GM18526 (cell line): ENCODE results near the gene DDIT4L.

Source experiments
- POLR2A ChIP-seq: IDR thresholded peaks from 3 replicates; pipeline ENCODE4 v1.6.1; 2011; ENCODE audit not compliant: insufficient read length; ENCODE audit errors: extremely low read depth

The DDIT4L gene, protein sequence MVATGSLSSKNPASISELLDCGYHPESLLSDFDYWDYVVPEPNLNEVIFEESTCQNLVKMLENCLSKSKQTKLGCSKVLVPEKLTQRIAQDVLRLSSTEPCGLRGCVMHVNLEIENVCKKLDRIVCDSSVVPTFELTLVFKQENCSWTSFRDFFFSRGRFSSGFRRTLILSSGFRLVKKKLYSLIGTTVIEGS

DNA sequence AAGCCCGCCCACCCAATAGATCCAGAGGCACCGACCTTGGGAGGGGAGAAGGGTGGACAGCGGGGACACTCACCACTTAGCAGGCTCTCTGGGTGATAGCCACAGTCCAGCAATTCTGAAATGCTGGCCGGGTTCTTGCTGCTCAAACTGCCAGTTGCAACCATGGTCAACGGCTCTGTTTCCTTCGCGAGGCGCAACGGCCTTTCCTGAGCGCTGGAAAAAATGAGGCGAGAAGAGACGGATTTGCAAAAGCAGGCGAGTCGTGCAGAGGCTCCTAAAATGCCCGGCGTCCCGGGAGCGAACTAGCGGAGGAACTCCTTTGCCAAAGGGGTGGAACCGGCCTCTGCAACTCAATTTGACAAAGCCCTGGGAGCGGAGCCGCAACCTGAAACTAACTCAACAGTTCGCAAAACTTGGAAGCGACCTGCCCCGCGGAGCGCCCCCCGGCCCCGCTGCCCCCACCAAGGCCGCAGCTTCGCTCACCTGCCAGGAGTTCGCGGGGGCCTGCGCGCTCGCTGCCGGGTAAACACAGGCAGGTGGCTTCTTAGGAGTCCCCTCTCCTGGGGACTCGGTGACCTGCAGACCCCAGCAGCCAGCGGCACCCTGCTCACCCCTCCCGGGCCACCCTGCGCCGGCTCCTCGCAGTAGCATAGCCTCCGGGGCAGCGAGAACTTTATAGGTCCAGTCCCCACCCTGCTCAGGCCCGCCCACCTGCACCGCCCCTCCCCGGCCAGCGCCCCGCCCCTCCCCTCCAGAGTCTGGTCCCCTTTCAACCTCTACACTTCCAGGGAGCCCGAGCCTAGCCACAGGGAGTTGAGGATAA lies at the start of gene DDIT4L:
TSS of gene DDIT4L (minus strand) at position 649 of the 823 bp plus-strand sequence. CDS start at position 164, 485 bp downstream.
- no peak for TF ChIP-seq POLR2A

DNA sequence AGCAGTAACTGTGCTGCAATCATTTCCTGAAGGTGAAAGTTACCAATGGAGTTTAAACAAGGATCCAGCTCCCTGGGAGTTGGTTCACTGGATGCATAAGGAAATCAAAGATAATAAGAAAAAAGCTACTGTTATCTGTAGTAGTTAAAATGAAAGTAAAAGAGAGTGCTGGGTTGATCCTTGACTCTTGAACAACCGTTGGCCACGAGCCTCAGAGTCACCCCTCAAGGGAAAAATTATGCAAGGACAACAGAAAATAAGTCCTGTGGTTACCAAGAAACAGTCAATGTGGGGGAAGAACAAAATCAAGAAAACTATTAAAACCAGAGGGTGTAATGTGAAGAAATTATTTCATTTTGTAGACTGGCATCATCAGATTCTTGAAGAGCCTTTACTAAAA lies 49.7 kb upstream of the DDIT4L start:
- no peak for TF ChIP-seq POLR2A

DNA sequence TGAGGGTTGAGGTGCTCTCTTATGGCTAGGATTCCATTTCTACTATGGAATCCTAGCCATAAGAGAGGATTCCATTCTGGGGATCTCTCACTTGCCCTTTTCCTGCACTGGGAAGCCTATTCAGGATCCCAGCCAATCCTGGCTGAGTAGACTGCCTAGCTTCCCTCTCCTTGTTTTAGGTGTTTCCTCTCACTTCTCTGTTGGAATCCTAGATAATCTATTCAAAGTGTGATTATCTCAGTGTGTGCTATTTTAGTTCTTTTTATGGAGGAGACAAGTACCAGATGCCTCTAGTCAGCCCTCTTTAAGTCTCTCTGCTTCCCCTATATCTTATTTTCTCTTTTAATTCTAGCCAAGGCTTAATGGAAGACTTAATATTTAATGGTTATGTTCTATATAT lies 34.5 kb upstream of the DDIT4L start:
- no peak for TF ChIP-seq POLR2A

DNA sequence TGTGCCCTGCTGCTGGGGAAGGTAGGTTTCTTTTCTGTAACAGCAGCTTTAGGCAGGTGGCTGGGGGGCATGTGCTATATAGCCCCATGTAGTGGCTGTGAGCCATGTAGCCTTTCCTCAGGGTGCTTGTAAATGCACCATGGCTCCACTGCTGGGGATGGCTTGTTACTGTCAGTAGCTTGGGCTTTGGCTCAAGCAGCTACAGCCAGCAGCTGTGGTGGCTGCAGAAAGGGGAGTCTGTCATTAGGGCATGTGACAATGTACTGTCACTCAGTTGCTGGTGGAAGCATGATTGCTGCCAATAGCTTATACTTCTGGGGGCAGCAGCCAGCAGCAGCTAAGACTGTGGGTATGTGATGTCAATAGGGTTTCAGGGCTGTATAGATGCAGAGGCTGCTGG lies 33.9 kb upstream of the DDIT4L start:
- TF ChIP-seq POLR2A, result no peak

DNA sequence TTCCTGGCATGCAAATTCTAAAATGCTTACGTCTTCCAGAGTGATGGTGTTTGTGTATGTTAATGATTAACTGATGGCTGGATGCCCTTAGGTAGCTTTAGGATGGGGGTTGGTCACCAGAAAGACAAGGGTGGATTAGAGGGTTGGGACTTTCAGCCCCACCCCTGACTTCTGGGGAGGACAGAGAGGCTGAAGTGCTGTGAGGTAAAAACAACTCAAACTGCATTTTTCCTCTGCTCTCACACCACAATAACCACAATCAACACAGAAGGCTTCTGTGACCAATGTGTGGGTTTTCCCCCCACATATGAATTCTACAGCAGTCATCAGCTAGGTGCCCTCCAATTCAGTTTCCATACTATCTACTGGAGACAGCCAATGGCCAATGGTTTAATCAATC lies 18.7 kb upstream of the DDIT4L start:
- TF ChIP-seq POLR2A, result no peak

DNA sequence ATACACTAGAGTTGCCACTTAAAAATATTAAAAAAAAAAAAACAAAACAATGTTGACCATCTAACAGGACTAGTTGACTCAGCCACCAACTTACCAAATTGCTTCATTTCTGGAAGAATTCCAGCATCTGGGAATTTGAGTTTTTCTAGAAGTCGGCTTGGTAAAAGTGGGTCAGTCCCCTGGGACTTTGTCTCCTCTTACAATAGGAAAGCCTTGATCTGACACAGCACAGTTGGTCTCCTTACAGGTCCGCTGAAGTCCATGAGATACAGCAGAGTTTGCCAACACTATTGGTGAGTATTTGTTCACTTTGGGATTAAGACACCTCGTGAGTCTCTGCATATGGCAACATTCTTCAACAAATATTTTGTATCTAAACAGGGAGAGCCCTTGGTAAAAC lies 18.2 kb upstream of the DDIT4L start:
- TF ChIP-seq POLR2A, result no peak

DNA sequence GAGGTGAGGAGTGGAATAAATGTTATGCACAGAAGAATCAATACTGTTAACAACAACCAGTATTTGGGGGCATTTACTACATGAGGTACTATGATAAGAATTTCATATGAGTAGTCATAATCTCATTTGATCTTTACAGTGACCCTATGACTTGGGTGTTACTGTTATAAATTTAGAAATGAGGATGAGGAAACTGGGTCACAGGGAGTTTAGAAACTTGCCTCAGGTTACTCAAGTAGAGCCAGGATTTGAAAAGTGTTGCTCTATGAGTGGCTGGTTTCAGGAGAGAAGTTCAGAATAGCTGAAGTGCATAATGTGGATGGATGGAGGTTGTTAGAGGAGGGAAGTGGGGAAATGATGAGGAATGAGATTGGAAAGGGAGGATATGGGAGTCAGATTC lies 16.6 kb upstream of the DDIT4L start:
- TF ChIP-seq POLR2A, result no peak

DNA sequence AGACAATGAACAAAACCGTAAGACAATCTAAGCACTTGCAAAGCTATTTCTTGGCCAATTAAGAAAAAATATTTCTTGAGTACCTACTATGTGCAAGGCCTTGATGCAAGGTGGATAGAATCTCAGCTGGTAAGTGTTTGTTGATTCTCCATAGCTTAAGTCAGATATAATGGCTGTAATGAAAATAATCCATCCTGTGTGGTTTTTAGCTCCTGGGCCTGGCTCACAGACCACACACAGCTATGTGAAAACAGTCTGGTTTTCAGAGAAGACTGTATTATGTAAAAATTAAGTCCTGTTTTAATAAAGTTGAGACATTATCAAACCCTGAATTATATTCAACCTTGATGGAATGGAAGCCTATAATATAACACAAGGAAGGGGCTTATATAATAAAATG lies 7.8 kb upstream of the DDIT4L start:
- no peak for TF ChIP-seq POLR2A

DNA sequence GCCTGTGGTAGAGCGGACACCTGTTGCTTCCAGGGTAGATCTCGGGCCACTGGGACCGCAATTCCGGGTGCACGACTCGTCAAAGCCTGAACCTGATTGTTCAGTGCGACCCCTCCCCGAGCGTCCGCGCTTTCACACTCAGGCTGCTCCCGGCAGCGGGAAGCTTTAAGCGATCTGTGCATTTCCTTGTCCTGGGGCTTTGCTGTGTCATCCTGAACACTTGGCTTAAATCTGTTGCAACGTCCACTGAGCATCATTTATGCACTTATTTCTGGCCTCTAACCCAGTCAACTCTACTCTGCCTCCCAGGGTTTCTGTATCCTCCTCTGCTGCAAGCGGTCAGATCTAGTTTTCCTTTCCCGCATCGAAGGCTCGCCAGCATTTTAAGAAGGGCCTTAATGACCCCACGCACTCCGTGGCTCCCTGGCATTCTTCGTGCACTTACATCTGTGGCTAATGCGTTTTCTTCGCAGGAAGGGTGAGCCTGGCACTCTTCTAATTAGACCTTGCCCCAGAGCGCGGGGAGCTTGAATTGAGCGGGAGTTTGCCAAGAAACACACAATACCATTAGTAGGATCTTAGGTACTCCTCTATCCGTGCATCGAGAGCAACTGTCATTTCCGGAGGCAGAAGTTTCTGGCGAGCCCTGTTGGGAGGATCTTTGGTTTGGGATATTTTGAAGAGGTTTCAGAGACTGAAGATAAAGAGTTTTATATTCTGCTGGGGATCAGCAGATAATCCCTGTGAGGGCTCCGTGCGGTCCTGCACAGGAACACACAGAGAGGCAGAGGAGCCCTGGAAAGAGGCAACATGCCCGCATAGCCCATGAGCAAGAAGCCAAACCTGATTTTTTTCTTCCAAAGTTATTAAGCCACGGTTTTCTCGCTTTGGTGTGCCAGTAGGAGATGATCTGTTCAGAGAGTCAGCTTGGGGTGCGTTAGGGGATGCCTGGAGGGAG lies 654 bp upstream of the DDIT4L start:
- TF ChIP-seq POLR2A, result no peak

DNA sequence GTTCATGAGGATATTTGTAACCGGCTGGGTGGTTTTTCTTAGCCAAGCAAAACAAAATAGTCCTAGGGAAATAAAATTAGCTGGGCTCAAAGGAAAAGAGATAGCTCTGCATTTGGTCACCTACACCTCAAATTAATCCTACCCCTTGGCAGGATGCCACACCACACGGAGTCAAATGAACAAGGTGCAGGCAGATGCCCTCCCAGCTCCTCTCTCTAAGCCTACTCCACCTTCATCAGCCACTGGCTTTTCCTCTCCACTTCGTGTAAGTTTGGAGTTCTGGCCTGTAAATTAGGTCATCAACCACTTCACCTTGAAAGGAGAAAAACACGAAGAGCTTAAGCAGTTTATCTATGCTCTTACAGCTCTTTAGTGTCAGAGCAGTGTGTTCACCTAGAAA lies 1.4 kb downstream of the DDIT4L start:
- TF ChIP-seq POLR2A, result no peak

DNA sequence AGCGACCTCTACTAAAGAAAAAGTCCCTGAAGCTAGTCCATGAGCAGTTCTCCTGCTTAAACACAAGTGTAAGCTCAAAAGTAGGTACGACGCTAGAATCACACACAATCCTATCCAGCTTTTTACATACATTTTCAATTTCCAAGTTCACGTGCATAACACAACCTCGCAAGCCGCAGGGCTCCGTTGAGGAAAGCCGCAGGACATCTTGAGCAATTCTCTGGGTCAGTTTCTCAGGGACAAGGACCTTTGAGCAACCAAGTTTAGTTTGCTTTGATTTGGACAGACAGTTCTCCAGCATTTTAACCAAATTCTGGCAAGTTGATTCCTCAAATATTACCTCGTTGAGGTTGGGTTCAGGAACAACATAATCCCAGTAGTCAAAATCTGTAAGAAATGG lies 2.5 kb downstream of the DDIT4L start:
- no peak for TF ChIP-seq POLR2A

DNA sequence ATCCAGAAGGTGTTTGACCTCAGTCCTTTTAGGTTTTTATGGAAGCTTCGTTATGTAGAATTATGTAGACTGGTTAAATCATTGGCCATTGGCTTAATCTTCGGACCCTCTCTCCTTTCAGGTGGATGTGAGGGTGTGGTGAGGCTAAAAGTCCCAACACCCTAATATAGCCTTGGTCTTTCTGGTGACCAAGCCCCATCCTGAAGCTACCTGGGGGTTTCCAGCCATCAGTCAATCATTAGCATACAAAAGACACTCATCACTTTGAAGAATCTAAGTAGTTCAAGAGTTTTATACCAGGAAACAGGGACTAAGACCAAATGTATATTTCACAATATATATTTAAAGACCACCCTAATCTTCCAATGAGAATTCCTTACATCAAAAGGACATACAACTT lies 5.5 kb downstream of the DDIT4L start:
- no peak for TF ChIP-seq POLR2A

DNA sequence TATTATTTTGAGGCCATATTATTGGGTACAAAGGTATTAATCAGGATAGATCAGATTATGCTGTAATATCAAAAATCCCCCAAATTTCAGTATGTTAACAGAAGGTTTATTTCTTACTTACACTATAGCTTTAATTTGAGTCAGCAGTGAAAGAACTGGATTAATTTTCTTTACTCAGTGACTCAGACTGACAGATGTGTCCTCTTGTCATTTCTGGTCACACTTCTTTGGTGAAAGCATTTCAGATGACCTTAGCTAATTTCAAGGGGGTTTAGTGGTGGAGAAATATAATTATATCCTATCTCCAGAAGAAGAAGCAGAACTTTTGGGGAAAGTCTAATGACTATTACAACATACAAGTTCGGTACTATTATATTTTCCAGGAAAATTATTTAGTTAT lies 12.4 kb downstream of the DDIT4L start:
- no peak for TF ChIP-seq POLR2A

DNA sequence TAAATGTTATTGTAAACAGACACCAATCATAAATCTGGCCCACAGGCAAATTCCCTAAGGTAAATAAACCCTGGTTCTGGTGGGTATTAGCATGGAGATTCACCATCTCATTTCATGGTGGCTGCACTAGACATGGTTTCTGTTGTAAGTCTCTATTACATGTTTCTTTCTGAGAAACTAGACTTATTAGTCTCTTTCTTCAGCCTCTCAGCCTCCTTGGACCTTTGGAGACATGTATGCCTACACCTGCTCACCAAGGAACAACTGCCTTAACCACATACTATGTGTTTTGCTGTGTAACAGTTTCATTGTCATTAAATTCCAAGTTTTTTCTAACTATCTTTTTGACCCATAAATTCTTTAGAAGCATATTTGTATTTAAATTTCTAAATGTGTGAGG lies 13.1 kb downstream of the DDIT4L start:
- TF ChIP-seq POLR2A, result no peak

DNA sequence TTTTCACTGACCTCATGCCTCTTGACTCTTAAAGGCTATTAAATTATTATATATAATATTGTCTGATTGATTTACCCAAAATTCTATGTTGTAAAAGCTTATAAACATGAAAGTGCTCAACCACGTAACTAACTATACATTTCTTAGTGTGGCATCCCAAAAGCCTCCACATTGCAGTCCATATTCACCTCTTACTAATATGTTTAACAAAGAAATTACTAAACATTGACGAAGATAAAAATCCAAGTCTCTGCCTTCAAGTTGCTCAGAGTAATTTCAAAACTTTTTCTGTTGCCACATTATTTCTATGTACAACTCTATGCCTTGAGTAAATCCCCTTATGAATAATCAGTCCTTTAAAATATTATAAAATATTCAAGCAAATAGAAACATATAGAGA lies 14.4 kb downstream of the DDIT4L start:
- TF ChIP-seq POLR2A, result no peak

DNA sequence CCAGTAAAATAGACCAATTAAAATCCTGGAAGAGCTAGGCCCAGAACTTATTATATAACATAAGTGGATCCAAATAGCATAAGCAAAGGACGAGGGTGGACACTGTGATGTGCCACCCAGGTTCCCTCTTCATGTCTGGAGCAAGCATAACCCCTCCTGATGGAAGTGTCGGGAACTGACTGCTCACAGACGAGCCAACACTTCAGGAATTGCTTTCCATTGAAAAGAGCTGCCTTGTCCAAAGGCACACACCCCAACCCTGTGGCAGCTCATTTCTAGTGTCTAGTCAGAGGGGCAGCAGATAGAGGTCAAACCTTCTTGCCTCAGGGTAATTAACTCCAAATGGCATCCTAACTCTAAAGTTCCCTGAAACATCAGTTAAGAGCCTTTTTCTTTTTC lies 15.3 kb downstream of the DDIT4L start:
- no peak for TF ChIP-seq POLR2A

DNA sequence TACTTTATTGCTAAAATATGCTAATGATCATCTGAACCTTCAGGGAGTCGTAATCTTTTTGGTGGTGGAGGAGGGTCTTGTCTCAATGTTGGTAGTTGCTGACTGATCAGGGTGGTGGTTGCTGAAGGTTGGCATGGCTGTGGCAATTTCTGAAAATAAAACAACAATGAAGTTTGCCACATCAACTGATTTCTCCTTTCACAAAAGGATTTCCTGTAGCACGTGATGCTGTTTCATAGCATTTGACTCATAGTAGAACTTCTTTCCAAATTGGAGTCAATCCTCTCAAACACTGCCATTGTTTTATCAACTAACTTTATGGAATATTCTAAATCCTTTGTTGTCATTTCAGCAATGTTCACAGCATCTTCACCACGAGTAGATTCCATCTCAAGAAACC lies 19.3 kb downstream of the DDIT4L start:
- no peak for TF ChIP-seq POLR2A
